ENCODE measurements around the gene MARCHF3. TPM values are rescaled to one million over a fixed set of nuclear protein-coding genes. Genes with fewer than 3 reads are reported as not detected.

The MARCHF3 gene
- total RNA-seq, 1 donor from 2014 or later, result 4.2 TPM

GRCh38 chr5:126978258-126978657 is 52.1 kb downstream of the MARCHF3 start:
- H3K27ac Mint-ChIP-seq, result no peak overlapping the region
- no peaks in the 10 kb centered on the region for H3K36me3 Mint-ChIP-seq (ENCODE audit: low read depth)
- no peaks in the 10 kb centered on the region for H3K27me3 Mint-ChIP-seq
- no peak for DNase-seq
- peaks cover 17% of the 10 kb centered on the region for H3K4me1 Mint-ChIP-seq
- H3K9me3 Mint-ChIP-seq, result no peaks in the 10 kb centered on the region
- H3K4me3 Mint-ChIP-seq, result no peak overlapping the region
- intact Hi-C loops (cut with micrococcal nuclease), result no loop called here

GRCh38 chr5:126976520-126977172 is 53.7 kb downstream of the MARCHF3 start:
- Mint-ChIP-seq H3K4me1 (peaks cover 28% of the 10 kb centered on the region), H3K27ac (no peak overlapping the region), H3K27me3 (no peaks in the 10 kb centered on the region), H3K4me3 (no peak overlapping the region), H3K36me3 (ENCODE audit: low read depth) (no peaks in the 10 kb centered on the region), H3K9me3 (no peaks in the 10 kb centered on the region)
- intact Hi-C loops (cut with micrococcal nuclease), result no loop called here
- no peak for DNase-seq

GRCh38 chr5:126975796-126976195 is 54.6 kb downstream of the MARCHF3 start:
- Mint-ChIP-seq H3K4me1 (peaks cover 32% of the 10 kb centered on the region), H3K36me3 (ENCODE audit: low read depth) (no peaks in the 10 kb centered on the region), H3K9me3 (no peaks in the 10 kb centered on the region), H3K4me3 (no peak overlapping the region), H3K27me3 (no peaks in the 10 kb centered on the region), H3K27ac (no peak overlapping the region)
- intact Hi-C loops (cut with micrococcal nuclease), result no loop called here
- no peak for DNase-seq

GRCh38 chr5:126973193-126973592 is 57.2 kb downstream of the MARCHF3 start:
- Mint-ChIP-seq H3K27me3 (no peaks in the 10 kb centered on the region), H3K4me1 (peaks cover 30% of the 10 kb centered on the region), H3K9me3 (no peaks in the 10 kb centered on the region), H3K4me3 (no peak overlapping the region), H3K36me3 (ENCODE audit: low read depth) (no peaks in the 10 kb centered on the region), H3K27ac (peak overlapping the region; percentile 38)
- DNase-seq, result no peak
- intact Hi-C loops (cut with micrococcal nuclease), result no loop called here

GRCh38 chr5:126972062-126972895 is 58.1 kb downstream of the MARCHF3 start:
- Mint-ChIP-seq H3K36me3 (ENCODE audit: low read depth) (no peaks in the 10 kb centered on the region), H3K4me1 (peaks cover 30% of the 10 kb centered on the region), H3K27ac (peak overlapping the region; percentile 85), H3K27me3 (no peaks in the 10 kb centered on the region), H3K4me3 (peak overlapping the region; percentile 65), H3K9me3 (no peaks in the 10 kb centered on the region)
- intact Hi-C loops (cut with micrococcal nuclease), result no loop called here
- DNase-seq, result peak; percentile 81

- Mint-ChIP-seq H3K9me3 (no peaks in the 10 kb centered on the region), H3K4me3 (no peak overlapping the region), H3K27me3 (no peaks in the 10 kb centered on the region), H3K36me3 (ENCODE audit: low read depth) (no peaks in the 10 kb centered on the region), H3K27ac (peak overlapping the region; percentile 47), H3K4me1 (peaks cover 27% of the 10 kb centered on the region)
- no peak for DNase-seq
- intact Hi-C loops (cut with micrococcal nuclease), result no loop called here
Observed at GRCh38 chr5:126971455-126972031, 58.8 kb downstream of the MARCHF3 start.

GRCh38 chr5:126970517-126971017 is 59.8 kb downstream of the MARCHF3 start:
- no peaks in the 10 kb centered on the region for H3K9me3 Mint-ChIP-seq
- no peaks in the 10 kb centered on the region for H3K27me3 Mint-ChIP-seq
- no peaks in the 10 kb centered on the region for H3K36me3 Mint-ChIP-seq (ENCODE audit: low read depth)
- no peak overlapping the region for H3K27ac Mint-ChIP-seq
- intact Hi-C loops (cut with micrococcal nuclease), result no loop called here
- no peak overlapping the region for H3K4me3 Mint-ChIP-seq
- no peak for DNase-seq
- H3K4me1 Mint-ChIP-seq, result peaks cover 21% of the 10 kb centered on the region

- H3K9me3 Mint-ChIP-seq, result no peaks in the 10 kb centered on the region
- intact Hi-C loops (cut with micrococcal nuclease), result no loop called here
- no peak overlapping the region for H3K27ac Mint-ChIP-seq
- no peak overlapping the region for H3K4me3 Mint-ChIP-seq
- H3K36me3 Mint-ChIP-seq (ENCODE audit: low read depth), result no peaks in the 10 kb centered on the region
- no peaks in the 10 kb centered on the region for H3K27me3 Mint-ChIP-seq
- peaks cover 21% of the 10 kb centered on the region for H3K4me1 Mint-ChIP-seq
- DNase-seq, result no peak
Observed at GRCh38 chr5:126969548-126969947, 60.8 kb downstream of the MARCHF3 start.

GRCh38 chr5:126967808-126968466 is 62.4 kb downstream of the MARCHF3 start:
- H3K36me3 Mint-ChIP-seq (ENCODE audit: low read depth), result no peaks in the 10 kb centered on the region
- intact Hi-C loops (cut with micrococcal nuclease), result no loop called here
- no peak overlapping the region for H3K4me3 Mint-ChIP-seq
- DNase-seq, result no peak
- peaks cover 16% of the 10 kb centered on the region for H3K4me1 Mint-ChIP-seq
- H3K27me3 Mint-ChIP-seq, result no peaks in the 10 kb centered on the region
- no peak overlapping the region for H3K27ac Mint-ChIP-seq
- H3K9me3 Mint-ChIP-seq, result no peaks in the 10 kb centered on the region

- Mint-ChIP-seq H3K36me3 (ENCODE audit: low read depth) (no peaks in the 10 kb centered on the region), H3K4me3 (no peak overlapping the region), H3K27me3 (no peaks in the 10 kb centered on the region), H3K4me1 (no peaks in the 10 kb centered on the region), H3K9me3 (no peaks in the 10 kb centered on the region), H3K27ac (no peak overlapping the region)
- no peak for DNase-seq
- intact Hi-C loops (cut with micrococcal nuclease), result no loop called here
Observed at GRCh38 chr5:126965487-126965886, 64.9 kb downstream of the MARCHF3 start.

- Mint-ChIP-seq H3K4me1 (no peaks in the 10 kb centered on the region), H3K27me3 (no peaks in the 10 kb centered on the region), H3K9me3 (no peaks in the 10 kb centered on the region), H3K4me3 (no peak overlapping the region), H3K36me3 (ENCODE audit: low read depth) (no peaks in the 10 kb centered on the region), H3K27ac (no peak overlapping the region)
- intact Hi-C loops (cut with micrococcal nuclease), result no loop called here
- DNase-seq, result peak; percentile 15
Observed at GRCh38 chr5:126965061-126965475, 65.3 kb downstream of the MARCHF3 start.

GRCh38 chr5:126963822-126964375 is 66.5 kb downstream of the MARCHF3 start:
- intact Hi-C loops (cut with micrococcal nuclease), result no loop called here
- H3K4me1 Mint-ChIP-seq, result no peaks in the 10 kb centered on the region
- H3K27me3 Mint-ChIP-seq, result no peaks in the 10 kb centered on the region
- H3K27ac Mint-ChIP-seq, result no peak overlapping the region
- no peak overlapping the region for H3K4me3 Mint-ChIP-seq
- no peaks in the 10 kb centered on the region for H3K9me3 Mint-ChIP-seq
- peak; percentile 40 for DNase-seq
- H3K36me3 Mint-ChIP-seq (ENCODE audit: low read depth), result no peaks in the 10 kb centered on the region

GRCh38 chr5:126961702-126962101 is 68.7 kb downstream of the MARCHF3 start:
- no peaks in the 10 kb centered on the region for H3K27me3 Mint-ChIP-seq
- no peak overlapping the region for H3K27ac Mint-ChIP-seq
- no peak overlapping the region for H3K4me3 Mint-ChIP-seq
- H3K9me3 Mint-ChIP-seq, result no peaks in the 10 kb centered on the region
- DNase-seq, result no peak
- intact Hi-C loops (cut with micrococcal nuclease), result no loop called here
- H3K4me1 Mint-ChIP-seq, result no peaks in the 10 kb centered on the region
- no peaks in the 10 kb centered on the region for H3K36me3 Mint-ChIP-seq (ENCODE audit: low read depth)

Measured in activated CD4-positive, alpha-beta T cell treated with anti-CD3 and anti-CD28 coated beads, Interleukin-2, amount 10 ng/mL, durations not matched to agents 24 days and 14 days (primary cell).